DOHH2 (cell line): ENCODE results near the gene C1orf116.
A peak's percentile ranks its signal among the peaks of the same experiment; 100 is the strongest.

ENCODE experiments used
- H3F3A ChIP-seq: fragments of 200-600 bp; sonication (generic), shearing (Covaris generic); 2 replicates; pipeline ENCODE4 v1.6.0; 2016; ENCODE audit warnings: antibody characterized with exemption, mild to moderate bottlenecking; ENCODE audit not compliant: control insufficient read depth, insufficient read depth
- H3K27ac ChIP-seq: fragments of 200-600 bp; sonication (generic); 2 replicates; pipeline ENCODE4 v1.5.1; 2014; ENCODE audit warnings: low read depth, mild to moderate bottlenecking, low read length, moderate library complexity
- H3K27me3 ChIP-seq: fragments of 200-600 bp; sonication (generic); 2 replicates; pipeline ENCODE4 v1.6.1; 2014; ENCODE audit warnings: mild to moderate bottlenecking, low read length, mixed read lengths; ENCODE audit not compliant: control insufficient read depth
- H3K36me3 ChIP-seq: fragments of 200-600 bp; sonication (generic); 2 replicates; pipeline ENCODE4 v1.6.1; 2014; ENCODE audit warnings: mild to moderate bottlenecking, low read length, moderate library complexity, mixed read lengths; ENCODE audit not compliant: control insufficient read depth
- H3K4me1 ChIP-seq: fragments of 200-600 bp; sonication (generic); 2 replicates; pipeline ENCODE4 v1.6.1; 2014; ENCODE audit warnings: mild to moderate bottlenecking, low read length, mixed read lengths; ENCODE audit not compliant: control insufficient read depth
- H3K4me2 ChIP-seq: fragments of 200-600 bp; sonication (generic); 2 replicates; pipeline ENCODE4 v1.6.0; 2014; ENCODE audit warnings: mild to moderate bottlenecking, low read length, moderate library complexity
- H3K4me3 ChIP-seq: fragments of 200-600 bp; sonication (generic); 2 replicates; pipeline ENCODE4 v1.5.1; 2014; ENCODE audit warnings: mild to moderate bottlenecking, low read length, mixed read lengths
- H3K79me2 ChIP-seq: fragments of 200-600 bp; sonication (generic); 2 replicates; pipeline ENCODE4 v1.6.1; 2014; ENCODE audit warnings: mild to moderate bottlenecking, low read length, mixed read lengths; ENCODE audit not compliant: control insufficient read depth
- H3K9me2 ChIP-seq: fragments of 200-600 bp; sonication (generic); replicated peaks from 2 replicates; pipeline ENCODE4 v1.6.1; 2014; ENCODE audit warnings: mild to moderate bottlenecking, low read length, mixed read lengths; ENCODE audit not compliant: control insufficient read depth
- H3K9me3 ChIP-seq: fragments of 200-600 bp; sonication (generic); 2 replicates; pipeline ENCODE4 v1.6.1; 2014; ENCODE audit warnings: antibody characterized with exemption, low read length, mixed read lengths; ENCODE audit not compliant: control insufficient read depth, insufficient read depth
- H4K20me1 ChIP-seq: fragments of 200-600 bp; sonication (generic); 2 replicates; pipeline ENCODE4 v1.6.0; 2014; ENCODE audit warnings: low read depth, mild to moderate bottlenecking, antibody characterized with exemption, low read length, moderate library complexity; ENCODE audit not compliant: control insufficient read depth, insufficient read depth
- CTCF ChIP-seq: fragments of 200-600 bp; sonication (generic); IDR thresholded peaks from one replicate; pipeline ENCODE4 v1.5.1; 2014; ENCODE audit warnings: antibody characterized with exemption, mild to moderate bottlenecking, low read depth, low read length; ENCODE audit not compliant: poor library complexity, severe bottlenecking
- EZH2phosphoT487 ChIP-seq: fragments of 200-600 bp; sonication (generic); IDR thresholded peaks from 2 replicates; pipeline ENCODE4 v1.6.1; 2017; ENCODE audit warnings: borderline replicate concordance, mild to moderate bottlenecking, antibody characterized with exemption, low read length, moderate library complexity, mixed read lengths

C1orf116 gene

GRCh38 chr1:207051191-207051943, 18.8 kb upstream of the C1orf116 start, which contains the start of gene YOD1:
Gene YOD1 (minus strand): TSS chr1:207051208. CDS start chr1:207051030, 178 bp downstream.
- Histone ChIP-seq H3K27ac (peak within 1 kb of the TSS; percentile 18; the same call in 1 of the 2 replicates), H3K9me2 (no peaks in the 10 kb centered on the region), H4K20me1 (no peaks in the 10 kb centered on the region), H3K36me3 (peaks cover 26% of the 10 kb centered on the region), H3K4me2 (peak within 1 kb of the TSS; percentile 79), H3K27me3 (peaks cover 39% of the 10 kb centered on the region), H3K4me3 (peak within 1 kb of the TSS; percentile 88), H3K79me2 (peaks cover 42% of the 10 kb centered on the region), H3K4me1 (peaks cover 18% of the 10 kb centered on the region), H3K9me3 (peaks cover 4% of the 10 kb centered on the region; the same call in 1 of the 2 replicates), H3F3A (peaks cover 4% of the 10 kb centered on the region; the same call in 1 of the 2 replicates)
- TF ChIP-seq CTCF: no peak

GRCh38 chr1:207050480-207051190, 18.1 kb upstream of the C1orf116 start:
- Histone ChIP-seq H3K27me3 (peaks cover 36% of the 10 kb centered on the region), H3K9me2 (no peaks in the 10 kb centered on the region), H3K4me1 (peaks cover 18% of the 10 kb centered on the region), H3K9me3 (peaks cover 4% of the 10 kb centered on the region; the same call in 1 of the 2 replicates), H3F3A (peaks cover 4% of the 10 kb centered on the region; the same call in 1 of the 2 replicates), H3K4me3 (peak overlapping the region; percentile 88), H3K27ac (peak overlapping the region; percentile 18; the same call in 1 of the 2 replicates), H4K20me1 (peaks cover 2% of the 10 kb centered on the region; the same call in 1 of the 2 replicates), H3K4me2 (peak overlapping the region; percentile 79), H3K36me3 (peaks cover 29% of the 10 kb centered on the region), H3K79me2 (peaks cover 47% of the 10 kb centered on the region)
- TF ChIP-seq EZH2phosphoT487: no peak
- no peak for TF ChIP-seq CTCF

GRCh38 chr1:207049974-207050391, 17.4 kb upstream of the C1orf116 start:
- H3K36me3 ChIP-seq: peaks cover 34% of the 10 kb centered on the region
- no peak for TF ChIP-seq EZH2phosphoT487
- TF ChIP-seq CTCF: peak; percentile 84
- peaks cover 3% of the 10 kb centered on the region; the same call in 1 of the 2 replicates for H4K20me1 ChIP-seq
- H3K79me2 ChIP-seq: peaks cover 49% of the 10 kb centered on the region
- peaks cover 17% of the 10 kb centered on the region for H3K4me1 ChIP-seq
- peak overlapping the region; percentile 18; the same call in 1 of the 2 replicates for H3K27ac ChIP-seq
- peaks cover 4% of the 10 kb centered on the region; the same call in 1 of the 2 replicates for H3K9me3 ChIP-seq
- H3K27me3 ChIP-seq: peaks cover 35% of the 10 kb centered on the region
- H3K9me2 ChIP-seq: no peaks in the 10 kb centered on the region
- H3K4me3 ChIP-seq: peak overlapping the region; percentile 88
- H3K4me2 ChIP-seq: peak overlapping the region; percentile 79
- peaks cover 4% of the 10 kb centered on the region; the same call in 1 of the 2 replicates for H3F3A ChIP-seq
